Body of pancreas (tissue), 4 donors: ENCODE data around the gene PCGF3.

Experiments
- POLR2A ChIP-seq, 3 donors: fragments of 450-650 bp; IDR thresholded peaks; one replicate each; pipeline ENCODE4 v1.6.1; 2016; ENCODE audit warnings: antibody characterized with exemption in 3 of 3, mild to moderate bottlenecking in 2 of 3
- TF ChIP-seq, protein P1 (sequence below), 7 experiments: fragments of 450-650 bp in 4 of 7; fragments of 200-600 bp in 3 of 7; sonication (generic) in 3 of 7; IDR thresholded peaks; one replicate each; pipeline ENCODE4 v1.5.1; 2016 to 2019; ENCODE audit warnings: antibody characterized with exemption in 7 of 7

GRCh38 chr4:730511-730910, 24.9 kb downstream of the PCGF3 start:
- TF ChIP-seq, protein P1, sequence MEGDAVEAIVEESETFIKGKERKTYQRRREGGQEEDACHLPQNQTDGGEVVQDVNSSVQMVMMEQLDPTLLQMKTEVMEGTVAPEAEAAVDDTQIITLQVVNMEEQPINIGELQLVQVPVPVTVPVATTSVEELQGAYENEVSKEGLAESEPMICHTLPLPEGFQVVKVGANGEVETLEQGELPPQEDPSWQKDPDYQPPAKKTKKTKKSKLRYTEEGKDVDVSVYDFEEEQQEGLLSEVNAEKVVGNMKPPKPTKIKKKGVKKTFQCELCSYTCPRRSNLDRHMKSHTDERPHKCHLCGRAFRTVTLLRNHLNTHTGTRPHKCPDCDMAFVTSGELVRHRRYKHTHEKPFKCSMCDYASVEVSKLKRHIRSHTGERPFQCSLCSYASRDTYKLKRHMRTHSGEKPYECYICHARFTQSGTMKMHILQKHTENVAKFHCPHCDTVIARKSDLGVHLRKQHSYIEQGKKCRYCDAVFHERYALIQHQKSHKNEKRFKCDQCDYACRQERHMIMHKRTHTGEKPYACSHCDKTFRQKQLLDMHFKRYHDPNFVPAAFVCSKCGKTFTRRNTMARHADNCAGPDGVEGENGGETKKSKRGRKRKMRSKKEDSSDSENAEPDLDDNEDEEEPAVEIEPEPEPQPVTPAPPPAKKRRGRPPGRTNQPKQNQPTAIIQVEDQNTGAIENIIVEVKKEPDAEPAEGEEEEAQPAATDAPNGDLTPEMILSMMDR (IDR thresholded peaks at IDR 0.05) = no peak
- no peak for TF ChIP-seq POLR2A (IDR thresholded peaks at IDR 0.05)
